K562 (cell line): ENCODE data around the gene LRRC47. TPM values are rescaled to one million over a fixed set of nuclear protein-coding genes. Genes with fewer than 3 reads are reported as not detected.

Experiments
- HNRNPLL ChIP-seq: fragments of 200-400 bp; formaldehyde crosslinking; IDR thresholded peaks from 2 replicates; pipeline ENCODE4 v1.6.1; 2017; ENCODE audit warnings: low read length, low read depth, mild to moderate bottlenecking; ENCODE audit not compliant: poor library complexity, severe bottlenecking
- MAFK ChIP-seq: IDR thresholded peaks from 2 replicates; pipeline ENCODE4 v1.6.1; 2011; ENCODE audit warnings: low read length, improper control_type of control experiment
- NFRKB ChIP-seq: fragments of 450-650 bp; IDR thresholded peaks from 2 replicates; pipeline ENCODE4 v1.6.1; 2016; ENCODE audit warnings: low read depth
- ZFP30 ChIP-seq: fragments of 250-450 bp; sonication (Bioruptor Pico); IDR thresholded peaks from 2 replicates; pipeline ENCODE4 v1.8.0; 2022; ENCODE audit warnings: moderate library complexity, mild to moderate bottlenecking, inconsistent platforms, borderline replicate concordance
- ZNF609 ChIP-seq: sonication (generic); formaldehyde crosslinking; IDR thresholded peaks from 2 replicates; pipeline ENCODE4 v1.8.1; 2023; ENCODE audit warnings: missing genetic modification reagents, mild to moderate bottlenecking, borderline replicate concordance
- polyA plus RNA-seq, 8 experiments: library from polyadenylated mRNA; depleted of rRNA in 4 of 8; stranded (reverse) in 5 of 8; unstranded in 3 of 8; fragments of >200 nt; fragmentation: Nextera tagmentation in 2 of 8; fragmentation: Illumina TruSeq in 1 of 8; extraction: Ambion mirVana in 2 of 8; extraction: Trizol in 1 of 8; gene quantifications; 2 replicates each; pipeline versions ENCODE4 v1.2.1 to v1.2.3, GENCODE V29; 2011 to 2014; ENCODE audit warnings: inconsistent platforms in 1 of 8, missing spikeins in 1 of 8
- total RNA-seq, 7 experiments: library from RNA; depleted of rRNA in 6 of 7; stranded (reverse); fragments of >200 nt in 6 of 7; fragmentation: Illumina TruSeq in 2 of 7; extraction: Trizol in 2 of 7; gene quantifications; 2 replicates each; pipeline versions ENCODE4 v1.2.1 to v1.2.3, GENCODE V29; 2011 to 2021; ENCODE audit warnings: low replicate concordance in 1 of 7
- TF ChIP-seq, protein P1 (sequence below): fragments of 450-650 bp; IDR thresholded peaks from 2 replicates; pipeline ENCODE4 v1.6.1; 2016; ENCODE audit warnings: mild to moderate bottlenecking, moderate library complexity
- TF ChIP-seq, protein P2 (sequence below): fragments of 200-800 bp; sonication (Bioruptor generic); IDR thresholded peaks from 2 replicates; pipeline ENCODE4 v1.6.1; 2017; ENCODE audit warnings: missing genetic modification characterization, missing compliant biosample characterization

Gene LRRC47
- total and polyA plus RNA-seq, 9 of the 15 experiments (the other 6 are each of a cell fraction or from before 2014, with no cell fraction given): 4.6 to 68.0 (median 35.9) TPM

DNA sequence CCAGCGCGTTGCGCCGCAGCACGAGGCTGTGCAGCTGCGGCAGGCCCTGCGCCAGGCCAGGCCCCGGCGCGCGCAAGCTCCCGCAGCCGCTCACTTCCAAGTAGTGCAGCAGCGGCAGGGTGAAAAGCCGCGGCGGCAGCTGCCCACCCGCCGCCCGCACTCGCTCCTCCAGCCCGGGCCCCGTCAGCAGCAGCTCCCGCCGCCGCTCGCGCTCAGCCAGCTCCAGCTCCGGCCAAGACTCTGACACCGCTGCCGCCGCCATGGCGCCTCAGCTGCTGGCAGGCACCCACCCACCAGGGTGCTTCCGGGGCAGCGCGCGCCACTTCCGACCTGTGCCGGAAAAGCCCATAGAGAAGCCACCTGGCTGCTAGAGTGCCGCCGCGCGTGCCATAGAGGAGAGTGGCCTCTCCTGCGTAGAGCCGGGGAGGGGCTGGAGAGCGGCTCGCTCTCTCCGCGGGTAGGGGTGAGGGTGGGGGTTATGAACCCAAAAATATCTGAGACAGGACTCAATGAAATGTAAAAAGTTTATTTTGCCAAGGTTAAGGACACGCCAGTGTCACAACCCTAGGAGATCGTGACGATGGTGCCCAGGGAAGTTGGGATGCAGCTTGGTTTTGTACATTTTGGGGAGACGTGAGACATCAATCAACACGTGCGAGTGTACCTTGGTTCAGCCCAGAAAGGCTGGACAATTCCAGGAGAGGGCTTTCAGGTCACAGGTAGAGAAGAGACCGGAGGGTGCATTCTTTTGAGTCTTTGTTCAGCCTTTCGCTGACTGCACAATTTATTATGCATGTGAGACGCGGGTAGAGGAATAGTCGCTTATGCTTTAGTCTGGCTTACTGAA, at the start of gene LRRC47 (continued):
- TF ChIP-seq, protein P1, sequence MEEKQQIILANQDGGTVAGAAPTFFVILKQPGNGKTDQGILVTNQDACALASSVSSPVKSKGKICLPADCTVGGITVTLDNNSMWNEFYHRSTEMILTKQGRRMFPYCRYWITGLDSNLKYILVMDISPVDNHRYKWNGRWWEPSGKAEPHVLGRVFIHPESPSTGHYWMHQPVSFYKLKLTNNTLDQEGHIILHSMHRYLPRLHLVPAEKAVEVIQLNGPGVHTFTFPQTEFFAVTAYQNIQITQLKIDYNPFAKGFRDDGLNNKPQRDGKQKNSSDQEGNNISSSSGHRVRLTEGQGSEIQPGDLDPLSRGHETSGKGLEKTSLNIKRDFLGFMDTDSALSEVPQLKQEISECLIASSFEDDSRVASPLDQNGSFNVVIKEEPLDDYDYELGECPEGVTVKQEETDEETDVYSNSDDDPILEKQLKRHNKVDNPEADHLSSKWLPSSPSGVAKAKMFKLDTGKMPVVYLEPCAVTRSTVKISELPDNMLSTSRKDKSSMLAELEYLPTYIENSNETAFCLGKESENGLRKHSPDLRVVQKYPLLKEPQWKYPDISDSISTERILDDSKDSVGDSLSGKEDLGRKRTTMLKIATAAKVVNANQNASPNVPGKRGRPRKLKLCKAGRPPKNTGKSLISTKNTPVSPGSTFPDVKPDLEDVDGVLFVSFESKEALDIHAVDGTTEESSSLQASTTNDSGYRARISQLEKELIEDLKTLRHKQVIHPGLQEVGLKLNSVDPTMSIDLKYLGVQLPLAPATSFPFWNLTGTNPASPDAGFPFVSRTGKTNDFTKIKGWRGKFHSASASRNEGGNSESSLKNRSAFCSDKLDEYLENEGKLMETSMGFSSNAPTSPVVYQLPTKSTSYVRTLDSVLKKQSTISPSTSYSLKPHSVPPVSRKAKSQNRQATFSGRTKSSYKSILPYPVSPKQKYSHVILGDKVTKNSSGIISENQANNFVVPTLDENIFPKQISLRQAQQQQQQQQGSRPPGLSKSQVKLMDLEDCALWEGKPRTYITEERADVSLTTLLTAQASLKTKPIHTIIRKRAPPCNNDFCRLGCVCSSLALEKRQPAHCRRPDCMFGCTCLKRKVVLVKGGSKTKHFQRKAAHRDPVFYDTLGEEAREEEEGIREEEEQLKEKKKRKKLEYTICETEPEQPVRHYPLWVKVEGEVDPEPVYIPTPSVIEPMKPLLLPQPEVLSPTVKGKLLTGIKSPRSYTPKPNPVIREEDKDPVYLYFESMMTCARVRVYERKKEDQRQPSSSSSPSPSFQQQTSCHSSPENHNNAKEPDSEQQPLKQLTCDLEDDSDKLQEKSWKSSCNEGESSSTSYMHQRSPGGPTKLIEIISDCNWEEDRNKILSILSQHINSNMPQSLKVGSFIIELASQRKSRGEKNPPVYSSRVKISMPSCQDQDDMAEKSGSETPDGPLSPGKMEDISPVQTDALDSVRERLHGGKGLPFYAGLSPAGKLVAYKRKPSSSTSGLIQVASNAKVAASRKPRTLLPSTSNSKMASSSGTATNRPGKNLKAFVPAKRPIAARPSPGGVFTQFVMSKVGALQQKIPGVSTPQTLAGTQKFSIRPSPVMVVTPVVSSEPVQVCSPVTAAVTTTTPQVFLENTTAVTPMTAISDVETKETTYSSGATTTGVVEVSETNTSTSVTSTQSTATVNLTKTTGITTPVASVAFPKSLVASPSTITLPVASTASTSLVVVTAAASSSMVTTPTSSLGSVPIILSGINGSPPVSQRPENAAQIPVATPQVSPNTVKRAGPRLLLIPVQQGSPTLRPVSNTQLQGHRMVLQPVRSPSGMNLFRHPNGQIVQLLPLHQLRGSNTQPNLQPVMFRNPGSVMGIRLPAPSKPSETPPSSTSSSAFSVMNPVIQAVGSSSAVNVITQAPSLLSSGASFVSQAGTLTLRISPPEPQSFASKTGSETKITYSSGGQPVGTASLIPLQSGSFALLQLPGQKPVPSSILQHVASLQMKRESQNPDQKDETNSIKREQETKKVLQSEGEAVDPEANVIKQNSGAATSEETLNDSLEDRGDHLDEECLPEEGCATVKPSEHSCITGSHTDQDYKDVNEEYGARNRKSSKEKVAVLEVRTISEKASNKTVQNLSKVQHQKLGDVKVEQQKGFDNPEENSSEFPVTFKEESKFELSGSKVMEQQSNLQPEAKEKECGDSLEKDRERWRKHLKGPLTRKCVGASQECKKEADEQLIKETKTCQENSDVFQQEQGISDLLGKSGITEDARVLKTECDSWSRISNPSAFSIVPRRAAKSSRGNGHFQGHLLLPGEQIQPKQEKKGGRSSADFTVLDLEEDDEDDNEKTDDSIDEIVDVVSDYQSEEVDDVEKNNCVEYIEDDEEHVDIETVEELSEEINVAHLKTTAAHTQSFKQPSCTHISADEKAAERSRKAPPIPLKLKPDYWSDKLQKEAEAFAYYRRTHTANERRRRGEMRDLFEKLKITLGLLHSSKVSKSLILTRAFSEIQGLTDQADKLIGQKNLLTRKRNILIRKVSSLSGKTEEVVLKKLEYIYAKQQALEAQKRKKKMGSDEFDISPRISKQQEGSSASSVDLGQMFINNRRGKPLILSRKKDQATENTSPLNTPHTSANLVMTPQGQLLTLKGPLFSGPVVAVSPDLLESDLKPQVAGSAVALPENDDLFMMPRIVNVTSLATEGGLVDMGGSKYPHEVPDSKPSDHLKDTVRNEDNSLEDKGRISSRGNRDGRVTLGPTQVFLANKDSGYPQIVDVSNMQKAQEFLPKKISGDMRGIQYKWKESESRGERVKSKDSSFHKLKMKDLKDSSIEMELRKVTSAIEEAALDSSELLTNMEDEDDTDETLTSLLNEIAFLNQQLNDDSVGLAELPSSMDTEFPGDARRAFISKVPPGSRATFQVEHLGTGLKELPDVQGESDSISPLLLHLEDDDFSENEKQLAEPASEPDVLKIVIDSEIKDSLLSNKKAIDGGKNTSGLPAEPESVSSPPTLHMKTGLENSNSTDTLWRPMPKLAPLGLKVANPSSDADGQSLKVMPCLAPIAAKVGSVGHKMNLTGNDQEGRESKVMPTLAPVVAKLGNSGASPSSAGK: peak; percentile 60
- TF ChIP-seq MAFK: peak; percentile 58
- TF ChIP-seq NFRKB: peak; percentile 85
- TF ChIP-seq ZFP30: no peak
- TF ChIP-seq ZNF609 (CRISPR knock-in tag): peak; percentile 20; the same call in 1 of the 2 replicates
- TF ChIP-seq, protein P2, sequence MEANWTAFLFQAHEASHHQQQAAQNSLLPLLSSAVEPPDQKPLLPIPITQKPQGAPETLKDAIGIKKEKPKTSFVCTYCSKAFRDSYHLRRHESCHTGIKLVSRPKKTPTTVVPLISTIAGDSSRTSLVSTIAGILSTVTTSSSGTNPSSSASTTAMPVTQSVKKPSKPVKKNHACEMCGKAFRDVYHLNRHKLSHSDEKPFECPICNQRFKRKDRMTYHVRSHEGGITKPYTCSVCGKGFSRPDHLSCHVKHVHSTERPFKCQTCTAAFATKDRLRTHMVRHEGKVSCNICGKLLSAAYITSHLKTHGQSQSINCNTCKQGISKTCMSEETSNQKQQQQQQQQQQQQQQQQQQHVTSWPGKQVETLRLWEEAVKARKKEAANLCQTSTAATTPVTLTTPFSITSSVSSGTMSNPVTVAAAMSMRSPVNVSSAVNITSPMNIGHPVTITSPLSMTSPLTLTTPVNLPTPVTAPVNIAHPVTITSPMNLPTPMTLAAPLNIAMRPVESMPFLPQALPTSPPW (CRISPR knock-in tag): peak; percentile 87
- TF ChIP-seq HNRNPLL: peak; percentile 33
